Measurements from ENCODE around the gene HACD3. TPM values are rescaled to one million over a fixed set of nuclear protein-coding genes. Genes with fewer than 3 reads are reported as not detected.

The HACD3 gene
- total and polyA plus RNA-seq, 4 donors: 49.6 to 89.1 (median 65.0) TPM

- WGBS: 60% methylated on average over 1 of the region's 1 CpG
- no peak overlapping the region for H3K27ac ChIP-seq (ENCODE audit: low read depth in 1 of 2, low read length in 2 of 2)
- H3K9ac ChIP-seq (ENCODE audit: low read depth in 1 of 2, low read length in 2 of 2): no peak overlapping the region
- H3K27me3 ChIP-seq (ENCODE audit: control insufficient read depth in 4 of 4, insufficient read depth in 4 of 4, low read length in 3 of 4): no peaks in the 10 kb centered on the region
- no peak for TF ChIP-seq FOXA2 (IDR thresholded peaks at IDR 0.05)
- no peak for TF ChIP-seq FOXA1 (IDR thresholded peaks at IDR 0.05)
- TF ChIP-seq RAD21 (IDR thresholded peaks at IDR 0.05): no peak
- TF ChIP-seq CTCF (IDR thresholded peaks at IDR 0.05; ENCODE audit: low read depth, low read length, missing input control): no peak
- TF ChIP-seq RXRA (IDR thresholded peaks at IDR 0.05): no peak
- TF ChIP-seq TAF1 (conservative IDR thresholded peaks at IDR 0.05): no peak
- TF ChIP-seq ATF3 (IDR thresholded peaks at IDR 0.05): no peak
- no peak for TF ChIP-seq MAX (IDR thresholded peaks at IDR 0.05)
- no peak for TF ChIP-seq JUND (IDR thresholded peaks at IDR 0.05)
- no peak for TF ChIP-seq YY1 (IDR thresholded peaks at IDR 0.05)
- no peak for TF ChIP-seq GABPA (IDR thresholded peaks at IDR 0.05 in 1 of 2, conservative IDR thresholded peaks at IDR 0.05 in 1 of 2)
- TF ChIP-seq ZBTB33 (IDR thresholded peaks at IDR 0.05): no peak
- H3K36me3 ChIP-seq (ENCODE audit: control insufficient read depth in 4 of 4, insufficient read depth in 3 of 4, low read depth in 1 of 4, low read length in 3 of 4): no peaks in the 10 kb centered on the region
- no peak for DNase-seq (ENCODE audit: low spot score)
- no peak overlapping the region for H3K4me3 ChIP-seq (ENCODE audit: low read depth in 1 of 3, low read length in 3 of 3)
- no peaks in the 10 kb centered on the region for H3K9me3 ChIP-seq (ENCODE audit: control insufficient read depth in 4 of 4, low read length in 3 of 4)
- H3K4me1 ChIP-seq (ENCODE audit: control insufficient read depth in 4 of 4, insufficient read depth in 4 of 4, low read length in 3 of 4): peaks cover 0 to 6% (median 3%) of the 10 kb centered on the region in 4 donors
These were observed 4.6 kb upstream of the HACD3 start for GRCh38 chr15:65525622-65526021.

- 97% methylated on average over 20 of the region's 20 CpGs for WGBS
- no peak overlapping the region for H3K4me3 ChIP-seq (ENCODE audit: low read depth in 1 of 3, low read length in 3 of 3)
- no peak for TF ChIP-seq JUND (IDR thresholded peaks at IDR 0.05)
- peaks cover 2 to 20% (median 9%) of the 10 kb centered on the region in 4 donors for H3K4me1 ChIP-seq (ENCODE audit: control insufficient read depth in 4 of 4, insufficient read depth in 4 of 4, low read length in 3 of 4)
- H3K9me3 ChIP-seq (ENCODE audit: control insufficient read depth in 4 of 4, low read length in 3 of 4): no peaks in the 10 kb centered on the region
- H3K27ac ChIP-seq (ENCODE audit: low read depth in 1 of 2, low read length in 2 of 2): no peak overlapping the region
- H3K9ac ChIP-seq (ENCODE audit: low read depth in 1 of 2, low read length in 2 of 2): no peak overlapping the region
- H3K27me3 ChIP-seq (ENCODE audit: control insufficient read depth in 4 of 4, insufficient read depth in 4 of 4, low read length in 3 of 4): no peaks in the 10 kb centered on the region
- no peaks in the 10 kb centered on the region for H3K36me3 ChIP-seq (ENCODE audit: control insufficient read depth in 4 of 4, insufficient read depth in 3 of 4, low read depth in 1 of 4, low read length in 3 of 4)
- no peak for DNase-seq (ENCODE audit: low spot score)
These were observed 1.7 kb upstream of the HACD3 start for GRCh38 chr15:65528461-65529060.

GRCh38 chr15:65529762-65530317 is 423 bp upstream of the HACD3 start:
- peak overlapping the region; percentile 81 to 89 for H3K27ac ChIP-seq (ENCODE audit: low read depth in 1 of 2, low read length in 2 of 2)
- DNase-seq (ENCODE audit: low spot score): no peak
- 61% methylated on average over 13 of the region's 13 CpGs for WGBS
- TF ChIP-seq JUND (IDR thresholded peaks at IDR 0.05) (no peak), GABPA (IDR thresholded peaks at IDR 0.05 in 1 of 2, conservative IDR thresholded peaks at IDR 0.05 in 1 of 2) (no peak), ZBTB33 (IDR thresholded peaks at IDR 0.05) (no peak), YY1 (IDR thresholded peaks at IDR 0.05) (no peak), REST (IDR thresholded peaks at IDR 0.05) (no peak), NR2F2 (IDR thresholded peaks at IDR 0.05) (no peak), MAX (IDR thresholded peaks at IDR 0.05) (no peak), EGR1 (IDR thresholded peaks at IDR 0.05; ENCODE audit: low read depth in 2 of 2) (no peak), FOXA1 (IDR thresholded peaks at IDR 0.05) (no peak)

More at GRCh38 chr15:65529762-65530317, 423 bp upstream of the HACD3 start:
- H3K36me3 ChIP-seq (ENCODE audit: control insufficient read depth in 4 of 4, insufficient read depth in 3 of 4, low read depth in 1 of 4, low read length in 3 of 4): no peaks in the 10 kb centered on the region
- H3K9ac ChIP-seq (ENCODE audit: low read depth in 1 of 2, low read length in 2 of 2): peak overlapping the region; percentile 36 to 93
- peaks cover 9 to 29% (median 13%) of the 10 kb centered on the region in 4 donors for H3K4me1 ChIP-seq (ENCODE audit: control insufficient read depth in 4 of 4, insufficient read depth in 4 of 4, low read length in 3 of 4)
- no peaks in the 10 kb centered on the region for H3K9me3 ChIP-seq (ENCODE audit: control insufficient read depth in 4 of 4, low read length in 3 of 4)
- no peaks in the 10 kb centered on the region for H3K27me3 ChIP-seq (ENCODE audit: control insufficient read depth in 4 of 4, insufficient read depth in 4 of 4, low read length in 3 of 4)
- H3K4me3 ChIP-seq (ENCODE audit: low read depth in 1 of 3, low read length in 3 of 3): peak overlapping the region; percentile 33 to 97 (median 79)
